HEK293 (cell line): ENCODE results near the gene RPL11.

Experiments used
- CTCF ChIA-PET: fragments of 350-600 bp; formaldehyde crosslinking; extraction: SDS; loops from one replicate; lab custom pipeline; 2021; ENCODE audit warnings: antibody characterized with exemption; lab: Yijun Ruan, JAX
- POLR2A ChIA-PET: fragments of 300-600 bp; formaldehyde crosslinking; extraction: SDS; loops from one replicate; lab custom pipeline; 2020; ENCODE audit warnings: antibody characterized with exemption, inconsistent platforms; lab: Yijun Ruan, JAX
- H3K27ac ChIP-seq: fragments of 200-500 bp; sonication (Bioruptor generic); 2 replicates; pipeline ENCODE4 v1.5.1; 2014; ENCODE audit warnings: low read depth, low read length, control low read depth, inconsistent platforms; ENCODE audit errors: extremely low read depth
- H3K36me3 ChIP-seq, 2 experiments: fragments of 200-500 bp in 1 of 2; sonication (Bioruptor generic) in 1 of 2; 1 replicate in 1 of 2; 2 replicates in 1 of 2; pipeline ENCODE4 v1.5.1; 2014 to 2017; ENCODE audit warnings: inconsistent platforms in 2 of 2, low read length in 2 of 2; ENCODE audit not compliant: control insufficient read depth in 2 of 2, insufficient read depth in 1 of 2
- H3K4me1 ChIP-seq: fragments of 200-500 bp; sonication (Bioruptor generic); 2 replicates; pipeline ENCODE4 v1.5.1; 2014; ENCODE audit warnings: mild to moderate bottlenecking, low read length, inconsistent platforms; ENCODE audit not compliant: control insufficient read depth, insufficient read depth
- H3K4me3 ChIP-seq: 2 replicates; pipeline ENCODE4 v1.5.1; 2011; ENCODE audit warnings: low read depth, mild to moderate bottlenecking, control low read depth, low read length, moderate library complexity
- H3K9me3 ChIP-seq: fragments of 200-500 bp; sonication (Bioruptor generic); 2 replicates; pipeline ENCODE4 v1.5.1; 2014; ENCODE audit warnings: low read depth, low read length, inconsistent platforms; ENCODE audit not compliant: control insufficient read depth, insufficient read depth
- GLI2 ChIP-seq: fragments of 450-650 bp; formaldehyde crosslinking; IDR thresholded peaks from 2 replicates; pipeline ENCODE4; 2017; ENCODE audit warnings: missing biosample characterization, missing genetic modification characterization, low read depth, borderline replicate concordance
- HOXA7 ChIP-seq: sonication (generic); formaldehyde crosslinking; IDR thresholded peaks from 2 replicates; pipeline ENCODE4 v1.8.1; 2022; ENCODE audit warnings: missing genetic modification reagents, borderline replicate concordance
- ZBTB20 ChIP-seq: fragments of 450-650 bp; formaldehyde crosslinking; IDR thresholded peaks from 2 replicates; pipeline ENCODE4 v1.5.1; 2016; ENCODE audit warnings: missing biosample characterization, missing genetic modification characterization
- ZFHX2 ChIP-seq: fragments of 450-650 bp; formaldehyde crosslinking; conservative IDR thresholded peaks from 2 replicates; pipeline ENCODE4 v1.5.1; 2016; ENCODE audit warnings: missing biosample characterization, missing genetic modification characterization
- ZNF112 ChIP-seq: fragments of 450-650 bp; formaldehyde crosslinking; IDR thresholded peaks from 2 replicates; pipeline ENCODE4 v1.5.0; 2017; ENCODE audit warnings: missing biosample characterization, missing genetic modification characterization
- ZNF132 ChIP-seq: fragments of 450-650 bp; formaldehyde crosslinking; IDR thresholded peaks from 2 replicates; pipeline ENCODE4 v1.5.1; 2017; ENCODE audit warnings: missing biosample characterization, missing genetic modification characterization, borderline replicate concordance
- ZNF157 ChIP-seq: fragments of 450-650 bp; formaldehyde crosslinking; IDR thresholded peaks from 2 replicates; pipeline ENCODE4 v1.5.1; 2016; ENCODE audit warnings: missing biosample characterization, missing genetic modification characterization
- ZNF175 ChIP-seq: fragments of 450-650 bp; formaldehyde crosslinking; IDR thresholded peaks from 2 replicates; pipeline ENCODE4 v1.5.1; 2016; ENCODE audit warnings: missing biosample characterization, missing genetic modification characterization
- ZNF211 ChIP-seq: fragments of 450-650 bp; formaldehyde crosslinking; IDR thresholded peaks from 2 replicates; pipeline ENCODE4 v1.5.1; 2016; ENCODE audit warnings: low read depth, missing biosample characterization, missing genetic modification characterization
- ZNF600 ChIP-seq: fragments of 450-650 bp; formaldehyde crosslinking; IDR thresholded peaks from 2 replicates; pipeline ENCODE4 v1.5.1; 2016; ENCODE audit warnings: missing biosample characterization, missing genetic modification characterization
- ZNF658 ChIP-seq: fragments of 450-650 bp; formaldehyde crosslinking; IDR thresholded peaks from 2 replicates; pipeline ENCODE4; 2016; ENCODE audit warnings: missing biosample characterization, missing genetic modification characterization
- ZNF670 ChIP-seq: fragments of 450-650 bp; formaldehyde crosslinking; IDR thresholded peaks from 2 replicates; pipeline ENCODE4 v1.5.1; 2016; ENCODE audit warnings: missing biosample characterization, missing genetic modification characterization, low read depth
- ZNF785 ChIP-seq: fragments of 450-650 bp; formaldehyde crosslinking; IDR thresholded peaks from 2 replicates; pipeline ENCODE4 v1.5.1; 2016; ENCODE audit warnings: missing biosample characterization, missing genetic modification characterization
- TF ChIP-seq, protein P1 (sequence below): fragments of 450-650 bp; formaldehyde crosslinking; IDR thresholded peaks from 2 replicates; pipeline ENCODE4 v1.5.1; 2016; ENCODE audit warnings: missing biosample characterization, missing genetic modification characterization
- TF ChIP-seq, protein P2 (sequence below): fragments of 450-650 bp; formaldehyde crosslinking; IDR thresholded peaks from 2 replicates; pipeline ENCODE4 v1.5.1; 2017; ENCODE audit warnings: missing biosample characterization, missing genetic modification characterization
- TF ChIP-seq, protein P3 (sequence below): fragments of 450-650 bp; formaldehyde crosslinking; IDR thresholded peaks from 2 replicates; pipeline ENCODE4 v1.5.1; 2016; ENCODE audit warnings: missing biosample characterization, missing genetic modification characterization
- TF ChIP-seq, protein P4 (sequence below): fragments of 450-650 bp; formaldehyde crosslinking; IDR thresholded peaks from 2 replicates; pipeline ENCODE4 v1.5.1; 2016; ENCODE audit warnings: missing biosample characterization, missing genetic modification characterization
- TF ChIP-seq, protein P5 (sequence below): fragments of 450-650 bp; formaldehyde crosslinking; IDR thresholded peaks from 2 replicates; pipeline ENCODE4 v1.5.1; 2016; ENCODE audit warnings: missing biosample characterization, missing genetic modification characterization, low read depth

Gene RPL11

DNA sequence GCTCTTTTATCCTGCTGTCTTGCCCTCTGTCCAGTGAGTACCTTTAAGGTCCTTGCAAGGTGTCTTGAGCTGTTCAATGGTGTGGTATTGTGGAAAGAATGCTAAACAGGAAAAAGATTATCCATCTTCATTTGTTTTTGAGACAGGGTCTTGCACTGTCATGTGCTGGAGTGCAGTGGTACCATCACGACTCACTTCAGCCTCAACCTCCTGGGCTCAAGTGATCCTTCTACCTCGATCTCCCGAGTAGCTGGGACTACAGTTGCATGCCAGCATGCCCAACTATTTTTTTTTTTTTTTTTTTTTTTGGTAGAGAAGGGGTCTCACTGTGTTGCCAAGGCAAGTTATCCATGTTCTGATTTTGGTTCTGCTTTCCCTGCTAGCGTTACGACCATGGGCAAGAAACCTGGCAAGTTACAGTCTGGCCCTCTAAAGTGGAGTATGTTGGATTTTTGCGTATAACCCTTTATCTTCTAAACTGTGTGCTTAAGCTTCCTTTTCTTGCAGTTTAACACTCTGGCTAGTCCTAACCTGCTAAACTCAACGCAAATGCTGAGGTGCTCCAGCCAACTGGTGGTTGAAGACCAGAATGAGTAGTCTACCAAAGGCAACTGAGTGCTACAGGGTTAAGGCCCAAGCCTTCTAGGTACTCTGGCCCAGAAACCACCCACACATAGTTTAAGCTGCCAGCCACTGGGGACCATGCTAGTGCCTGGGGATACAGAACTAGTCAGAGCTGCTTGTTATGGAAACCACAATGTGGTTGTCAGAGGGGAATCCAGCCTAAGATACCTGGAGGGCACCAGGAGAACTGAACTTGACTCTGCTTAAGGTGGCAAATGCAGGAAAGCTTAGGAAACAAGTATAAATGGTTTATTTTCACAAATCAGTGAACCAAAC is 7.9 kb downstream of the RPL11 start:
- ChIA-PET POLR2A (interaction anchor here (0.5 to 1.8 kb wide), 6 partner anchors 8 to 464 kb away, joined by 3 to 10 read pairs (median 4); partner anchors contain the start of gene RPL11), CTCF (interaction anchor here (0.7 to 1.7 kb wide), 6 partner anchors 14 to 192 kb away, joined by 3 to 8 read pairs (median 3); no protein-coding TSS in a partner anchor)
- H3K36me3 ChIP-seq, result peaks cover 53 to 96% of the 10 kb centered on the region in 2 experiments

DNA sequence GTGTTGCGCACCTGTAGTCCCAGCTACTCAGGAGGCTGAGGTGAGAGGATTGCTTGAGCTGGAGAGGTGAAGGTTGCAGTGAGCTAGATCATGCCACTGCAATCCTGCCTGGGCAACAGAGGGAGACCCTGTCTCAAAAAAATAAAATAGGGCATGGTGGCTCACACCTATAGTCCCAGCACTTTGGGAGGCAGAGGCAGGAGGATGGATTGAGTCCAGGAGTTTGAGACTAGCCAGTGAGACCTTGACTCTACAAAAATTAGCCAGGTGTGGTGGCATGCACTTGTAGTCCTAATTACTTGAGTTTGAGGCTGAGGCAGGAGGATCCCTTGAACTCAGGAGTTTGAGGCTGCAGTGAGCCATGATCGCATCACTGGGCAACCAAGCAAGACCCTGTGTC is 9.7 kb downstream of the RPL11 start:
- no peak overlapping the region for H3K27ac ChIP-seq
- H3K36me3 ChIP-seq, result peaks cover 53 to 87% of the 10 kb centered on the region in 2 experiments
- TF ChIP-seq ZNF658 (tag by site-specific recombination), result no peak
- no peak for TF ChIP-seq ZNF670 (tag by site-specific recombination)
- TF ChIP-seq, protein P1, sequence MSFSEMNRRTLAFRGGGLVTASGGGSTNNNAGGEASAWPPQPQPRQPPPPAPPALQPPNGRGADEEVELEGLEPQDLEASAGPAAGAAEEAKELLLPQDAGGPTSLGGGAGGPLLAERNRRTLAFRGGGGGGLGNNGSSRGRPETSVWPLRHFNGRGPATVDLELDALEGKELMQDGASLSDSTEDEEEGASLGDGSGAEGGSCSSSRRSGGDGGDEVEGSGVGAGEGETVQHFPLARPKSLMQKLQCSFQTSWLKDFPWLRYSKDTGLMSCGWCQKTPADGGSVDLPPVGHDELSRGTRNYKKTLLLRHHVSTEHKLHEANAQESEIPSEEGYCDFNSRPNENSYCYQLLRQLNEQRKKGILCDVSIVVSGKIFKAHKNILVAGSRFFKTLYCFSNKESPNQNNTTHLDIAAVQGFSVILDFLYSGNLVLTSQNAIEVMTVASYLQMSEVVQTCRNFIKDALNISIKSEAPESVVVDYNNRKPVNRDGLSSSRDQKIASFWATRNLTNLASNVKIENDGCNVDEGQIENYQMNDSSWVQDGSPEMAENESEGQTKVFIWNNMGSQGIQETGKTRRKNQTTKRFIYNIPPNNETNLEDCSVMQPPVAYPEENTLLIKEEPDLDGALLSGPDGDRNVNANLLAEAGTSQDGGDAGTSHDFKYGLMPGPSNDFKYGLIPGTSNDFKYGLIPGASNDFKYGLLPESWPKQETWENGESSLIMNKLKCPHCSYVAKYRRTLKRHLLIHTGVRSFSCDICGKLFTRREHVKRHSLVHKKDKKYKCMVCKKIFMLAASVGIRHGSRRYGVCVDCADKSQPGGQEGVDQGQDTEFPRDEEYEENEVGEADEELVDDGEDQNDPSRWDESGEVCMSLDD (tag by site-specific recombination), result no peak
- TF ChIP-seq, protein P2, sequence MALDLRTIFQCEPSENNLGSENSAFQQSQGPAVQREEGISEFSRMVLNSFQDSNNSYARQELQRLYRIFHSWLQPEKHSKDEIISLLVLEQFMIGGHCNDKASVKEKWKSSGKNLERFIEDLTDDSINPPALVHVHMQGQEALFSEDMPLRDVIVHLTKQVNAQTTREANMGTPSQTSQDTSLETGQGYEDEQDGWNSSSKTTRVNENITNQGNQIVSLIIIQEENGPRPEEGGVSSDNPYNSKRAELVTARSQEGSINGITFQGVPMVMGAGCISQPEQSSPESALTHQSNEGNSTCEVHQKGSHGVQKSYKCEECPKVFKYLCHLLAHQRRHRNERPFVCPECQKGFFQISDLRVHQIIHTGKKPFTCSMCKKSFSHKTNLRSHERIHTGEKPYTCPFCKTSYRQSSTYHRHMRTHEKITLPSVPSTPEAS (tag by site-specific recombination), result no peak
- TF ChIP-seq ZNF785 (tag by site-specific recombination), result no peak
- TF ChIP-seq GLI2 (tag by site-specific recombination), result no peak
- TF ChIP-seq ZNF211, result no peak
- no peak for TF ChIP-seq HOXA7 (CRISPR knock-in tag)
- no peak for TF ChIP-seq ZNF175 (tag by site-specific recombination)
- no peak for TF ChIP-seq ZNF132 (tag by site-specific recombination)
- TF ChIP-seq, all 188 proteins: peak for 0
- CTCF ChIA-PET, result interaction anchor here (0.6 kb wide), 1 partner anchor 18 kb away, joined by 3 read pairs; no protein-coding TSS in a partner anchor
- POLR2A ChIA-PET, result interaction anchor here (0.6 to 1.0 kb wide), 2 partner anchors 10 to 77 kb away, joined by 3 to 4 read pairs; partner anchors contain the start of genes PITHD1 and RPL11
- Histone ChIP-seq H3K4me3 (no peak overlapping the region), H3K4me1 (no peaks in the 10 kb centered on the region), H3K9me3 (no peaks in the 10 kb centered on the region)

More for the DNA sequence above, 7.9 kb downstream of the RPL11 start:
- TF ChIP-seq, protein P3, sequence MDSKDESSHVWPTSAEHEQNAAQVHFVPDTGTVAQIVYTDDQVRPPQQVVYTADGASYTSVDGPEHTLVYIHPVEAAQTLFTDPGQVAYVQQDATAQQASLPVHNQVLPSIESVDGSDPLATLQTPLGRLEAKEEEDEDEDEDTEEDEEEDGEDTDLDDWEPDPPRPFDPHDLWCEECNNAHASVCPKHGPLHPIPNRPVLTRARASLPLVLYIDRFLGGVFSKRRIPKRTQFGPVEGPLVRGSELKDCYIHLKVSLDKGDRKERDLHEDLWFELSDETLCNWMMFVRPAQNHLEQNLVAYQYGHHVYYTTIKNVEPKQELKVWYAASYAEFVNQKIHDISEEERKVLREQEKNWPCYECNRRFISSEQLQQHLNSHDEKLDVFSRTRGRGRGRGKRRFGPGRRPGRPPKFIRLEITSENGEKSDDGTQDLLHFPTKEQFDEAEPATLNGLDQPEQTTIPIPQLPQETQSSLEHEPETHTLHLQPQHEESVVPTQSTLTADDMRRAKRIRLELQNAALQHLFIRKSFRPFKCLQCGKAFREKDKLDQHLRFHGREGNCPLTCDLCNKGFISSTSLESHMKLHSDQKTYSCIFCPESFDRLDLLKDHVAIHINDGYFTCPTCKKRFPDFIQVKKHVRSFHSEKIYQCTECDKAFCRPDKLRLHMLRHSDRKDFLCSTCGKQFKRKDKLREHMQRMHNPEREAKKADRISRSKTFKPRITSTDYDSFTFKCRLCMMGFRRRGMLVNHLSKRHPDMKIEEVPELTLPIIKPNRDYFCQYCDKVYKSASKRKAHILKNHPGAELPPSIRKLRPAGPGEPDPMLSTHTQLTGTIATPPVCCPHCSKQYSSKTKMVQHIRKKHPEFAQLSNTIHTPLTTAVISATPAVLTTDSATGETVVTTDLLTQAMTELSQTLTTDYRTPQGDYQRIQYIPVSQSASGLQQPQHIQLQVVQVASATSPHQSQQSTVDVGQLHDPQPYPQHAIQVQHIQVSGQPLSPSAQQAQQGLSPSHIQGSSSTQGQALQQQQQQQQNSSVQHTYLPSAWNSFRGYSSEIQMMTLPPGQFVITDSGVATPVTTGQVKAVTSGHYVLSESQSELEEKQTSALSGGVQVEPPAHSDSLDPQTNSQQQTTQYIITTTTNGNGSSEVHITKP (tag by site-specific recombination), result peak; percentile 40; the same call in 1 of the 2 replicates
- TF ChIP-seq ZNF112 (tag by site-specific recombination) (no peak), ZNF157 (peak; percentile 60; the same call in 1 of the 2 replicates), ZBTB20 (tag by site-specific recombination) (no peak), ZNF600 (tag by site-specific recombination) (peak; percentile 91), ZFHX2 (tag by site-specific recombination) (0 out of 2 replicates have a peak, but pooled peaks have one; percentile 7), HOXA7 (CRISPR knock-in tag) (no peak)
- TF ChIP-seq, protein P4, sequence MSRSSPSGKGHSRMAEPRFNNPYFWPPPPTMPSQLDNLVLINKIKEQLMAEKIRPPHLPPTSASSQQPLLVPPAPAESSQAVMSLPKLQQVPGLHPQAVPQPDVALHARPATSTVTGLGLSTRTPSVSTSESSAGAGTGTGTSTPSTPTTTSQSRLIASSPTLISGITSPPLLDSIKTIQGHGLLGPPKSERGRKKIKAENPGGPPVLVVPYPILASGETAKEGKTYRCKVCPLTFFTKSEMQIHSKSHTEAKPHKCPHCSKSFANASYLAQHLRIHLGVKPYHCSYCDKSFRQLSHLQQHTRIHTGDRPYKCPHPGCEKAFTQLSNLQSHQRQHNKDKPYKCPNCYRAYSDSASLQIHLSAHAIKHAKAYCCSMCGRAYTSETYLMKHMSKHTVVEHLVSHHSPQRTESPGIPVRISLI (tag by site-specific recombination), result peak; percentile 81
- TF ChIP-seq, protein P5, sequence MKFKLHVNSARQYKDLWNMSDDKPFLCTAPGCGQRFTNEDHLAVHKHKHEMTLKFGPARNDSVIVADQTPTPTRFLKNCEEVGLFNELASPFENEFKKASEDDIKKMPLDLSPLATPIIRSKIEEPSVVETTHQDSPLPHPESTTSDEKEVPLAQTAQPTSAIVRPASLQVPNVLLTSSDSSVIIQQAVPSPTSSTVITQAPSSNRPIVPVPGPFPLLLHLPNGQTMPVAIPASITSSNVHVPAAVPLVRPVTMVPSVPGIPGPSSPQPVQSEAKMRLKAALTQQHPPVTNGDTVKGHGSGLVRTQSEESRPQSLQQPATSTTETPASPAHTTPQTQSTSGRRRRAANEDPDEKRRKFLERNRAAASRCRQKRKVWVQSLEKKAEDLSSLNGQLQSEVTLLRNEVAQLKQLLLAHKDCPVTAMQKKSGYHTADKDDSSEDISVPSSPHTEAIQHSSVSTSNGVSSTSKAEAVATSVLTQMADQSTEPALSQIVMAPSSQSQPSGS (tag by site-specific recombination), result no peak
- Histone ChIP-seq H3K4me3 (no peak overlapping the region), H3K4me1 (no peaks in the 10 kb centered on the region), H3K27ac (no peak overlapping the region), H3K9me3 (no peaks in the 10 kb centered on the region)
